ENCODE results near the gene ACSF3.

The ACSF3 gene

GRCh38 chr16:89131783-89132182 lies 38.1 kb downstream of the ACSF3 start:
- no peak for DNase-seq (ENCODE audit: low spot score)

- no peak for DNase-seq (ENCODE audit: low spot score)
Observed at GRCh38 chr16:89132194-89133005, 38.7 kb downstream of the ACSF3 start.

GRCh38 chr16:89133457-89134127 lies 39.9 kb downstream of the ACSF3 start:
- DNase-seq (ENCODE audit: low spot score) = no peak

GRCh38 chr16:89134269-89134668 lies 40.6 kb downstream of the ACSF3 start:
- no peak for DNase-seq (ENCODE audit: low spot score)

- DNase-seq (ENCODE audit: low spot score) = no peak
Observed at GRCh38 chr16:89135166-89135565, 41.5 kb downstream of the ACSF3 start.

- no peak for DNase-seq (ENCODE audit: low spot score)
Observed at GRCh38 chr16:89135971-89136765, 42.5 kb downstream of the ACSF3 start.

- DNase-seq (ENCODE audit: low spot score) = no peak
Observed at GRCh38 chr16:89136931-89137330, 43.3 kb downstream of the ACSF3 start.

GRCh38 chr16:89137666-89138512 lies 44.2 kb downstream of the ACSF3 start:
- no peak for DNase-seq (ENCODE audit: low spot score)

GRCh38 chr16:89138513-89138795 lies 44.8 kb downstream of the ACSF3 start:
- no peak for DNase-seq (ENCODE audit: low spot score)

- DNase-seq (ENCODE audit: low spot score) = no peak
Observed at GRCh38 chr16:89138843-89139520, 45.3 kb downstream of the ACSF3 start.

GRCh38 chr16:89139907-89140361 lies 46.3 kb downstream of the ACSF3 start:
- no peak for DNase-seq (ENCODE audit: low spot score)

GRCh38 chr16:89140401-89140800 lies 46.7 kb downstream of the ACSF3 start:
- DNase-seq (ENCODE audit: low spot score) = no peak

GRCh38 chr16:89140981-89141883 lies 47.6 kb downstream of the ACSF3 start:
- DNase-seq (ENCODE audit: low spot score) = no peak

- no peak for DNase-seq (ENCODE audit: low spot score)
Observed at GRCh38 chr16:89141884-89142267, 48.2 kb downstream of the ACSF3 start.

GRCh38 chr16:89142474-89143195 lies 49.0 kb downstream of the ACSF3 start:
- DNase-seq (ENCODE audit: low spot score) = no peak

- no peak for DNase-seq (ENCODE audit: low spot score)
Observed at GRCh38 chr16:89143201-89143741, 49.6 kb downstream of the ACSF3 start.

GRCh38 chr16:89143911-89144675 lies 50.4 kb downstream of the ACSF3 start:
- no peak for DNase-seq (ENCODE audit: low spot score)

- DNase-seq (ENCODE audit: low spot score) = no peak
Observed at GRCh38 chr16:89144681-89145080, 51.0 kb downstream of the ACSF3 start.

All from D341Med (cell line).